Measurements from ENCODE around the gene LRRC75A.

LRRC75A gene

DNA sequence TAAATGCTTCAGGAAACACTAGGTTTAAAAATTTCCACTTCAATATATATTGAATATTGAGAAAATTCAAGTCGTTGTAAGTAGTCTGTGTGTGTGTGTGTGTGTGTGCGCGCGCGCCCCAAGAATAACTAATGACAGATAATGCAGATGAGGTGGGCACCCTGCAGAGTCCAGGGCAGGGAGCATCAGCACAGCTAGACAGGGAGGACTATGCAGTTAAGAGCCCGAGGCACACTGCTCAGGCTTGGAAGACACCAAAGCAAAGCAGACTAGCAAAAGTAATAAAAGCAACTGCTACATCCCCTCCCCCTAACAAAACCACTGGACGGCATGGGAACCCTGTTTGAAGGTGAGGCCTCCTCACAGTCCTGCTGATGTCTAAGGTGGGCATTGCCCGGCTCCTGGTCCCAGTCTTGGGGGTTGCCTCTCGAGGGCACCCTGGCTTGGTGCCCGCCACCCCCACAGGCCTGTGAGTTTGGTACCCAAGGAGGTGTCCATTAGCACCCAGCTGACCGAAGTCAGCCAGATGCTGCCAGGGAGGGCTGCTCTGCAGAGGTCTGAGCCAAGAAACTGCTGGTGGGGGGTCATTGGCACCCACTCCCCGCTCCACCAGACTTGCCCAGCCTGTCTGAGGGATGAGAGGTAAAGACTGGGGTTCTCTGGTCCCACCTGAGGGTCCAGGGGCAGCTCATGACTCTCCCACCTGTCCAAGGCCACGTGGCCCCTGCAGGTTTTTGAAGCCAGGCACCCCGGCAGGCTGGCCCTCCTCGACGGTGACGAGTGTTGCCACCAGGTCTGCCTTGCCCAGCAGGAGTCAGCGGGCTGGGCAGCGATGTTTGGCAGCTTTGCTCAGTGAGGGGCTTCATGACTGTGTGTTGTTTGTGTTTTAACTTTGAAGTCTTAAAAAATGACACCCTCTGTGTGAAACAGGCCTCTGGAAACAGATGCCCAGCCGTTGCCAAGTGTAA is 18.7 kb downstream of the LRRC75A start:
- no peak overlapping the region for H3K27ac ChIP-seq
- DNase-seq (ENCODE audit: low read depth, low spot score) = no peak

DNA sequence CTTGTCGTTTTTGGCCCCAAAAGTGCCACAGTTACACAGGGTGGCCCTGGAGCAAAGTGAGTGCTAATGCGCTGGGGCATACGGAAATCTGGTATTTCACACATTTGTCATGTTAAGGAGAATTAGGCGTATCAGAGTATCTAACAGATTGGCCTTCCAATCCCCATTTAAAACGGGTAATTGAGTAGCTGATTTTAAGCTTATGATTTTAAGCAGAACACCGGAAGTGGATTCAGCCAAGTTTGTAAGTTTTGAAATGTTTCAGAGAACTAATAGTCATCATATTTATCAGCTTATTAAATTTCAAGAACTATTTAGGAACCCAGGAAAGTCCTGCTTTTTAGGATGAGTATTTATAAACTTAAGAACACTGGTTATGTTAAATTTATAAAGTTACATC is 19.5 kb downstream of the LRRC75A start:
- no peak overlapping the region for H3K27ac ChIP-seq
- no peak for DNase-seq (ENCODE audit: low read depth, low spot score)

DNA sequence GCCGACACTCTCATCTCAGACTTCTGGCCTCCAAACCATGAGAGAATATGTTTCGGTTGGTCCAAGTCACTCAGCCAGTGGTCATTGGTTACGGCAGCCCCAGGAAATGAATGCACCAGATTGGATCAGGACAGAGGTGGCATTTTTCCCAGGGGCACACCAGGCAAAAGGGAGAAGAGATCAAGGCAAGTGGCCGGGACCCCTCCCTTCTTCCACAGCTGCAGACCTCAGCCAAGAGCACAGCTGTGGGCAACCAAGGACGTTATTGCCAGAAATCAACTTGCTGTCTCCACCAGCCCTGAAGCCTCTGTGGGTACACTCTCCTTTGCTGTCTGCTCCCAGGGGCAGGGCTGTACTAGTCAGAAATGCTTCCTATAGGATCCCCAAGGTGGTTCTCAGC is 20.7 kb downstream of the LRRC75A start:
- H3K27ac ChIP-seq = no peak overlapping the region
- no peak for DNase-seq (ENCODE audit: low read depth, low spot score)

DNA sequence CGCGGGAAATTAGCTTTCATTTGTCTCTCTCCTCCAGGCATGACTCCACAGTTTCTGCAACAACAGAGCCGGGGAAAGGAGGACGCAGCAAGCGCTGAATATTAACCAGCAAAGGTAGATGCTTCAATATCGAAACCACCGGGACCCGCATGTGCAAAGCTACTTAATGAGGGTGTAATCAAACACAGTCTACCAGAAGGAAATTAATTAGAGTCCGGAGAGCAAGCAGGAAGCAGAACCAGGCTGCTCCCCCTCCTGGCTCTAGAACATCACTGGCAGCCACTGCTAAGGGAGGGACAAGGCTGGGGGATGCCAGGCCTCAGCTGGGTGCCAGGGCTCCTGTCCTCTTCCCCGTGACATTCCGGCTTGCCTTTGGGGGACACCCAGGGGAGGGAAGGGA is 21.7 kb downstream of the LRRC75A start:
- DNase-seq (ENCODE audit: low read depth, low spot score) = no peak
- no peak overlapping the region for H3K27ac ChIP-seq

DNA sequence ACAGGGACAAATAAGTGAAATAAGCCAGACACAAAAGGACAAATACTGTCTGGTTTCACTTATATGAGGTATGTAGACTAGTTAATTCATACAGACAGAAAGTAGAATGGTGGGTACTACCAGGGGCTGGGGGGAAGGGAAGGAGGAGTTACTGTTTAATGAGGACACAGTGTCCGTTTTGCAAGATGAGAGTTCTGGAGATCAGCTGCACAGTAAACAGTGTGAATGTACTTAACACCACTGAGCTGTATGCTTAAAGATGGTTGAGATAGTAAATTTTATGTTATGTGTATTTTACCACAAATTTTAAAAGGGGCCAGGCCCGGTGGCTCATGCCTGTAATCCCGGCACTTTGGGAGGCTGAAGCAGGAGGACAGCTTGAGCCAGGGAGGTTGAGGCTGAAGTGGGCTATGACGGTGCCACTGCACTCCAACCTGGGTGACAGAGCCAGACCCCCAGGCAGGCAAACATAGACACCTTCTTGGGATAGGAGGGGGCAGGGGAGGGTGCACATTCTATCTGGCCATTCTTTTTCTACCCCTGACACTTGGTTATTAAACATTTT is 23.5 kb downstream of the LRRC75A start:
- DNase-seq (ENCODE audit: low read depth, low spot score) = no peak
- no peak overlapping the region for H3K27ac ChIP-seq

DNA sequence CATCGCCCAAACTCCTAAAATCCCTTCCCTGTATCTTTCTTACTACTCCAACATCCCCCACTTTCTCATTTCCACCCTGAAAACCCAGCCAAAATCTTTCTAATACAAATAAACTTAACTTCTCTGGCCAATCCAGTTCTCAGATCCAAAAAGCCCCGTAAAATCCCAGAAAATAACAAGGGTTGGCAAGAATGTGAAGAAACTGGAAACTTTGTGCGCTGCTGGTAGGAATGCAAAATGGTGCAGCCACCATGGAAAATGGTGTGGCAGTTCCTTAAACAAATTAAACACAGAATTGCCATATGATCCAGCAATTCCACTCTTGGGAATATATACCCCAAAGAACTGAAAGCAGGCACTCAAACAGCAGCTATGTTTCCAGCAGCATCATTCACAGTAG is 24.1 kb downstream of the LRRC75A start:
- no peak for DNase-seq (ENCODE audit: low read depth, low spot score)
- no peak overlapping the region for H3K27ac ChIP-seq

DNA sequence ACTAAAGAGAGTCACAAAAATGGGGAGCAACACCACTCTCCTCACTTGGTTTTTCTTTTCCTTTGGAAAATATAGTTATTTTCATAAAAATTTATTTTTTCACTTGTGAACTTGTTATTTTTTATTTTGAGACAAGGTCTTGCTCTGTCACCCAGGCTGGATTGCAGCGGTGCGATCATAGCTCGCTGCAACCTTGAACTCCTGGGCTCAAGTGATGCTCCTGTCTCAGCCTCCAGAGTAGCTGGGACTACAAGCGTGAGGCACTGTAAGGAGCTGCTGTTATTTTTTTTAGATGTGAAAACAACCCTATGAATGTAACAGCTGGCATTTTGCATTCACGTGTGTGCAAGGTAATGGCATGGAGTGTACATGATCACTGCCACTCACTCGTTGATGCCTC is 24.9 kb downstream of the LRRC75A start:
- no peak for DNase-seq (ENCODE audit: low read depth, low spot score)
- no peak overlapping the region for H3K27ac ChIP-seq

DNA sequence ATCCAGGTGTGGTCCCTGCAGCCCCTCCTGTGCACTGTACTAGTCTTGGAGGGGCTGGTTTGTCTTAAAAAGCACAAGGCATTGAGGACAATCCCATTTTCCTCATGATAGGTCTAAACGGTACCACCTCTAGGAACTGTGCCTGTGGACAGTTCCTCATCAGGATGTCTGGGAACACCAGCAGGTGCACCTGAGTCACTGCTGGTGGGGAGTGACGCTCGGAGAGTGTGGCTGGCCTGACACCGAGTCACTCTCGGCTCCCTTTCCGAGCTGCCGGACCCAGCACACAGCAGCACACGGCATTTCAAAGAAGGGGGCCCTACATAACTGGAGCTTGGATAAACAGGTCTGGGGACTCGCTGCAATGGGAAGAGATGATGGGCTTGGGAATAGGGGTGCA is 25.6 kb downstream of the LRRC75A start:
- no peak for DNase-seq (ENCODE audit: low read depth, low spot score)
- no peak overlapping the region for H3K27ac ChIP-seq

DNA sequence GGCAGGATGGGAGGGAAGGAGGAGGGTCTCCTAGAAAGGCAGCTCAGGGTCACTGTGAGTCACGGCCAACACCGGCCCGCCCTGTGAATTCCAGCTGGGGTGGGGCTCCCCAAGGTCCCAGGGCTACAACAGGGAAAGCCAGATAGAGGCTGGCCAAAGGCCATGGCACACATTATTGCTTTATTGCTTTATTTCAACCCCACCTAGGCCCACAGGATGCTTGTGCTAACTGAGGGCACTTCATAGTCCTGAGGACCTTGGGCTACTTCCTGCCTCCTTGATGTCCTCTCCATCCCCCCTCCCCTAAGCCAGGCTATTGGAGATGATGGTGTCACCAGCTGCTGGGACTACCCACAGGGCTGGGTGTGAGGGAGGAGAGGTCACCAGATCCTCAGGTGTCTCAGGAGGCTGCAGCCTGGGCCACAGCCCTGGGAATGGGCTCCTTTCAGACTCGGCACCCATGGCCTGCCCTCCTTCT is 26.1 kb downstream of the LRRC75A start:
- no peak for DNase-seq (ENCODE audit: low read depth, low spot score)
- no peak overlapping the region for H3K27ac ChIP-seq

DNA sequence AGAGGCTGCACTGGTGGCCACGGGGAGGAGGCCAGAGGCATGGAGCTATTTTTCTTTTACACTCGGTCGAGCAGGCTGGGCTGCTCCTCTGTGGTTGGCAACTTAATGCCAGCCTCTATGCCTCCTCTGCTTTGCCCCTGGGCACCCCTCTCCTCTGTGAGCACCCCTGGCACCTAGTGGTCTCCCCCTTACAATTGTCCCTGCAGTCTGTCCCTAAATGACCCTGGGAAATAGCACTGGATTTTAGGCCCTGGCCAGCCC is 27.0 kb downstream of the LRRC75A start:
- no peak for DNase-seq (ENCODE audit: low read depth, low spot score)

DNA sequence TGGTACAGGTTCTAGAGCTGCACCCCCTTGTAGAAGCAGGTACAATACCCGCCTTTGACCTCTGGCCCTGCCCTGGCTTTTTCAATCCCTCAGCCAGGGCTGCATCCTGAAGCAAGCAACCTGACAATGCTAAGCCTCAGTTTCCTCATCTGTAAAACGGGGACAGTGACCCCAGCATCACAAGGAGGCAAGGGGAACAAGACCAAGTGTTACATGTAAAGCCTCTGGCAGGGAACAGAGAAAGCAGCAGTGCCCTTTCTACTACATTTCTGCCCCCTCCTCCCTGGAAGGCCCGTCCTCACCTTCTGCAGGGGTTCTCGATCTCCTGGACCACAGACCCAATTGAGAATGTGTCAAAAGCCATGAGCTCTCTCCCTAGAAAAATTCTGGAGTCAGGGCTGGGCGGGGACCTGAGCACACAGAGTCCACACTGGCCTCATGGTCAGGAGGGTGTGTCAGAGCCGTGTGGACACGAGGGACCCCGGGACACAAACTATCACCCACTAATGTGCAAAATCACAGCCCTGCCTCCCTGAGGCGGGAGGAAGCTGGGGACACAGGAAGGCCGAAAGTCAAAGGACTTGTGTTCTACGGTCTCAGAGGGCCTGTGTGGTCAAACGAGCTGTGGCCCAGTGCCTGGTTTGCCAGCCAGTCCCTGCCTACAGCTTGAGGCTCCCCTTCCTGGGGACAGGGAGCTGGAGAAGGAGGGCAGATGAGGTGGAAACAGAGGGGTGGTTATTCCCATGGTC is 27.5 kb downstream of the LRRC75A start:
- DNase-seq (ENCODE audit: low read depth, low spot score) = no peak
- no peak overlapping the region for H3K27ac ChIP-seq

More for the DNA sequence above, 27.0 kb downstream of the LRRC75A start:
- H3K27ac ChIP-seq = no peak overlapping the region

DNA sequence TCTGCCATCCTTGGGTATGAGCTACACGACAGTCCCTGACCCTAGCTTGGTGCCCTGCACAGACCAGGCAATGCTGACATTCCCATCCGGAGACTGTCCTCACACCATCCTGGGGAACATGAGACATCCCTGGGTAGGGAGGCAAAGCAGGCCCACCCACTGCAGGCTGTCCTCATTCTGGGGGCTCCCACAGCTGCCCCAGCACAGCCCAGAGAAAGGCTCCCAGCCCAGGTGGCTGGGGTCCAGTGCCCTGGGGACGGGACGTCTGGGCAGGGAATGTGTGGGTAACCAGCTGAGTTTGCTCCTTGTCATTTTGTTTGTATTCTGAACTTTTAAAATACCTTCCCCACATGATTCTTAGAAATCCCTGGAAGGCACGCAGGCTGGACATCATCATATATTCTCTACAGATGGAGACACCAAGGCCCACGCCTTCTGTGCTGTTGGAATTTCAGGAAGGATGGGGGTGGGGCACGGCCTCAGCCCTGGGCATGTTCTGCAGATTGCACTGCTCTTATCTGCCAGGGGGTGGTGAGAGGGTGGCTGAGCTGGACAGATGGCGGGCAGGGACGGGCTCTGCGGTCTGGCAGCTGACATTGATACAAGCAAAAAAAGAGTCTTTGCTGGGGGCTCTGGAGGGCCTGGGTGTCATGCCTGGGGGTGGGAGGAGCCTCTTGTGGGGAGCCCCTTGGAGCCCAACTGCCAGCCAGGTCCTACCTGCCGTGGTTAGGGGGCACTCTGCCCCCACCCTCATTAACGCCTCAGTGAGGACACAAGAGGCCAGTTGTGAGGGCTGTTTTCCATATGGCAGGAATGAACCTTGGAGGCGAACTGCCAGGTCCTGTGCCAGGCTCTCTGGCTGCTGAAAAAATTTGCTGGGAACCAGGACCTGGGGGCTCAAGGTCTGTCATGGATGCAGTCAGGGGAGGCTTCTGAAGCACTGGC is 28.4 kb downstream of the LRRC75A start:
- no peak overlapping the region for H3K27ac ChIP-seq
- no peak for DNase-seq (ENCODE audit: low read depth, low spot score)

DNA sequence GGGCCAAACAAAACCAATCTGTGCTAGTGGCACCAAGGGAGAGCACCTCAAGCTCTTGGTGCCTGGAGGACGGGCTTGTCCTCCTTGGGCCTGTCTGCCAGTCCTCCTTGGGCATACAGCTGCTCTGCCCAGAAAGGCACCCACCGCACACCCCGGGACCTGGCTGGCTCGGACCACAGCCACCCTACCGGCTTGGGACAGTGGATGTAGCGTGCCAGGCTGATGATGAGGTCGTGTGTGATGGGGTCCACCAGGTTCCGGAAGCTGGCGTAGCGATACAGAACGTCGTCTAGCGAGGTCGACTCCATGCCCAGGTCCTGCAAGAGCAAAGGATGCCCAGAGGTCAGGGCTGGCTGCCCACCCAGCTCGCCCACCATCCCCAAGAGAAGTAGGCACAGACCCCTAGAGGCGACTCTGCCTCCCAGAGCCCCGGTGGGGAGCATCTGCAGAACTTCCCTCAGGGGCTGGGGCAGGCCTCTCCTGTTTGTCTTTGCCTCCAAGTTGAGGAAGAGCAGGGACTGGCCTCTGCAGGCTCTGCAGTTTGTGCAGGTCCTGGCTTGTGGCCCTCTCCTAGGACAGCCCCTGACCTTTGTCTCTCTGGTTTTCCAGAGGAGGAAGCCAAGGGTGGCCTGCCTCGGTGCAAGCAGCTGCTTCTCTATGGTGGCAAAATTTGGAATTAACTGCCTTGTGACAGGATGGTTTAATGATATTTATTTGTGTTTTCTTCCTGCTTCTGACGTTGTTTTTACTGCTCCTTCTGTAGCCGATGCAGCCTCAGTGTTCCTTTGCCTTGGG is 29.7 kb downstream of the LRRC75A start:
- H3K27ac ChIP-seq = no peak overlapping the region
- no peak for DNase-seq (ENCODE audit: low read depth, low spot score)

DNA sequence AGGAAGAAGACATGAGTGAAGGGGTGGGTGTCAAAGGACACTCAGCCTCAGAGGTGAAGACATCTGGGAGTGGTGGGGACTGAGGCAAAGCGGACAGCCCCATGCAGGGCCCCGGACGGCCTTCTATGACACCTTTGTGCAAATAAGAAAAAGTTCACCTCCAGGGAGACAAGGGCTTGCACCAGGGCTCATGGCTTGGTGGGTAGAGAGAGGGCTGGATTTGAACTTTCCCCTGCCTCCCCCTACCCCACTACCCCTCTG is 30.5 kb downstream of the LRRC75A start:
- DNase-seq (ENCODE audit: low read depth, low spot score) = no peak
- H3K27ac ChIP-seq = no peak overlapping the region

DNA sequence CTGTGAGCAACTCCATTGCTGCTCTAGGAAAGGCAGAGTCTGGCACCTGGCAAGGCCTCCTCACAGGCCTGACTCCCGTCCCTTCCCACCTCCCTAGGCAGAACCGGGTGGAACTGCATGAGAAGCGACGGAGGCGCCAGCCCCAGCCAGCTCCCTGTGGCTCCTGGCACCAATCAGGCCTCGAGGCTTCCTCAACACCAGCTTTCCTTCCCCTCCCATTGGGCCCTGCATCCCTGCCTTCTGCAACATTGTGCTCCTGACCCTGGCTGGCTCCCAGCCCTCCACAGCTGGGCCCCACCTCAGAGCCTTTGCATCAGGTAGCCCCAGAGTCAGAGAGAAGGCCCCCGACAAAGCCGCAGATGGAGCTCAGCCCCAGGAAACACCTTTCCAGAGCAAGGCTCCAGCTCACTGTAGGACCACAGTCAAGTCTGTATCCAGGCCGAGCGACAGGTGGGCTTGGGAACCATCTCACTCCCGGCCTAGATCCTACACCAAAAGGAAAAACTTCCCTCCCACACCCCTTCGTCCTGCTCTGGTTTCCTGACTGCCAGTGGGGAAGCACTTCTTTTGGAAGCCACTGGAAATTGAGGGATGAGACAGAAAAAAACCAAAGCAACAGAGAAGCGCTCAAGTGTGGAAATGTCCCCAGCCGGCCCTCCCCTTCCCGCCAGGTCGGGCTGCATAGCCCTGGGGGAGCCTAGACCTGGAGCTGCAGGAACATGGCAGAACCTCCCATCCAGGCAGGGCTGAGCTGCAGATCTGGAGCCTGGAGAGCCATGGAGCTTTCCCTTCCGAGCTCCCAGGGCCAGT is 31.0 kb downstream of the LRRC75A start:
- no peak for DNase-seq (ENCODE audit: low read depth, low spot score)
- H3K27ac ChIP-seq = no peak overlapping the region

DNA sequence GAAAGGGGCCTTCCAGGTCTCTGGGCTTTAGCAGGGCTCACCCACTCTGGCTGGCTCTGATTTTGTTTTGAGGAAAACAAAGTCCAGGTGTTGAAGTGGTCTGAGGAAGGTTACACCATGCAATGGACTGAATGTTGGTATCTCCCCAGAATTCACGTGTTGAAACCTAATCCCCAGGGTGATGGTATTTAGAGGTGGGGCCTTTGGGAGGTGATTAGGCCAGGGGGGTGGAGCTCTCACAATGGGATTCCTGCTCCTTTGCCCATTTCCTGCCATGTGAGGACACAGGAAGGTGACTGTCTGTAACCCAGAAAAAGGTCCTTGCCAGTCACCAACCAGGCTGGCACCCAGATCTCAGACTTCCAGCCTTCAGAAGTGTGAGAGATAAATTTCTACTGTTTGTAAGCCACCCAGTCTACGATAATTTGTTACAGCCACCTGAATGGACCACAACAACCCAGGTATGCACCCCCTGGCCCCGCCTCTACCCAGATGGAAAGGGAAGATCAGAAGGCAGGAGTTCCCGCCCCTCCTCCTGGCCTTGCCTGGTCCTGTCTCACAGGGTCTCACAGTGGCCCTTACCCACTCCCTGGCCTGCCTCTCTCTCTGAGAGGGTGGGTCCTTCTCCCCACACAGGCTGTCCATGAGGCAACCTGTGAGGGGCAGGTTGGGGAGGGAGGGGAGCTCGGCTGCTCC is 32.0 kb downstream of the LRRC75A start:
- DNase-seq (ENCODE audit: low read depth, low spot score) = no peak
- H3K27ac ChIP-seq = peak overlapping the region; percentile 44

DNA sequence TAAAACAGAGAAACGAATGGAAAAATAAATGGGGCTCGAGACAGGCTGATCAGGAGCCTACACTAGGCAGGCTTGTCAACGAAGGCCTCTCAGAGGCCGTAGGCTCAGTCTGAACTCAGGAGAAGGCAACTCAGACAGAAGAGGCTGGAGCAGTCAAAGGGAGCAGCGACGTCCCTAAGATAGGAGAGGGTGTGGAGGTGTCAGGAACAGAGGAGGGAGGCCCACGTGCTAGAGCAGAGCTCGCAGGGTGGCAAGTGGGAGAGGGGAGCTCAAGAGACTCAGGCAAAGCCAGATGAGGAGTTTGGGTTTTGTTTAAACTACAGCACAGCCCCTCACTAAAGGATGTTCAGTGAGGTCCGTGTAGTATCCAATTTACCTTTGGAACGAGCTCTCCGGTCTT is 32.7 kb downstream of the LRRC75A start:
- DNase-seq (ENCODE audit: low read depth, low spot score) = no peak
- H3K27ac ChIP-seq = no peak overlapping the region

DNA sequence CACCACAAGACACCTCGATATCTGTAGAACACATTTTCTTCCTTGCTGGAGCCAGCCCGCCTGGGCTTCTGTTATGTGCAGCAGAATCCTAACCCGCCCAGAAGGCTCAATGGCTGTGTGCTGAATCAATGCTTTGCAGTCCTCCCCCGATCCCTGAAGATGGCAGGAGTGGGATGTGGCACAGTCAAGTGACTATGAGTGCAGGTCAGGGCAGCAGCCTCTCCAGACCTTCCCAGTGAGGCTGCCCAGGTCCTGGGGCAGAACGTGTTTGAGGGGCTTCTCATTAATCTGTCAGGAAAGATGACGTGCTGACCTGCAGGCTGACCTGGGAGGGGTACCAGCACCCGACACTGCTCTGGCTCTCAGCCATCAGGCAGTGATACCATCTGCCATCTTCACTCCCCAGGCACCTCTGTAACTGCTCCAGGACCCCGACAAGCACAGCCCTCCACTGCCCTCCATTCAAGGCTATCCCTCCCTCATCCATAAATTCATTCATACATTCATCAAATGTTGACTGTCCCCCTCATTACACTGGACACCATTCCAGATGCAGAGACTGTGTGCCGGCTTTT is 35.2 kb downstream of the LRRC75A start:
- no peak for DNase-seq (ENCODE audit: low read depth, low spot score)

More for the DNA sequence above, 35.2 kb downstream of the LRRC75A start:
- H3K27ac ChIP-seq = no peak overlapping the region

All from epithelial cell of prostate (primary cell).